ENCODE data around the gene P2RY11. TPM values are rescaled to one million over a fixed set of nuclear protein-coding genes. Genes with fewer than 3 reads are reported as not detected.

Gene P2RY11
- total RNA-seq, 1 donor from 2014 or later, result 3.9 TPM

- no peak for DNase-seq
These were observed 30.0 kb downstream of the P2RY11 start for GRCh38 chr19:10141479-10141878.

DNA sequence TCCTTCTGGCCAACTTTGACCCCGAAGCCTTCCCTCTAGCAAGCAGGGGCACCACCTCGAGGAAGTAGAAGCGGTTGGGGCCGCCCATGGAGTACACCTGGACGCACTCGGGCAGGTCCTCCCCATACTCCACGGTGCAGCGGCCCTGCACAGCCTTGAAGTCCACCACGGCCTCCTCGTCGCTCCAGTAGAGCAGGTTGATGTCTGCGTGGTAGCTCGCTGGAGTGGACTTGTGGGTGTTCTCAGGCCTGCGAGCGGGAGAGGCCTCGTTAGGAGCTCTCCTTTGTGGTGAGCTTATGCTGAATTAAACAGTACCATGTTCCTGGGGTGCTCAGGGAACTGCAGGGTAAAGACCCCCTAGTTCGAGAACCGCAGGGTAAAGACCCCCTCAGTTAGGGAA lies 30.5 kb downstream of the P2RY11 start:
- DNase-seq, result no peak

GRCh38 chr19:10142701-10143375 lies 31.3 kb downstream of the P2RY11 start:
- no peak for DNase-seq

DNA sequence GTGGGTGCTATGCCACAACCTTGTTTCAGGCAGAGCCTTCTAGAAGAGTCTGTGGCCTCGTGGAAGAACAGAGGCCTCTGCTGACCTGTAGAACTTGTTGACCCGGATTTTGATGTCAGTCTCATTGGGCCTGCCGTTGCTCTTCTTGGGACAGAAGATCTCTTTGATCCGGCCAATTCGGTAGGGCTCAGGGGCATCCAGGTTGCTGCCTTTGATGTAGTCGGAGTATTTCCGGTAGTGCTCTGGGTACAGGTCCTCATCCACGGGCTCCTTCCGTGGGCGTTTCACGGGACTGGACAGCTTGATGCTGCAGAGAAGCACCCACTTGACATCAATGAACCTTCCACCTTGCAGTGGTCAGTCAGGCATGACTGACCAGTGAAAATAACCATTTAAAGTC lies 32.2 kb downstream of the P2RY11 start:
- no peak for DNase-seq

DNA sequence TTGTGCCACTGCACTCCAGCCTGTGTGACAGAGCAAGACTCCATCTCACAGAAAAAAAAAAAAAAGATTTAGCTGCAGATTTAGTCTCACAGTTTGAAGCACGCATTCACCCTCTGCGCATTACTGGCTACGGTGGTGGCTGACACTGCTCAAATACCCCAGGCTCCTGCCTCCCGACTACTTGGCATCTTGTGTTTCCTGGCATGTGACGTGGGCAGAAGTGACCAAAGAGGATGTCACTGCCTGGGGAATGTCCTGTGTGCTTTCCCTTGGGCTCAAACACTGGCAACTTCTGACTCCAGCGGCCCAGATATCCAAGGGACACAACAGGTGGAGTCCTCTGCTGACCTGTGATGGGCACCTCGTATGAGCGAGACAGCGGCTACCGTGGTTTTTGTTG lies 32.9 kb downstream of the P2RY11 start:
- no peak for DNase-seq

DNA sequence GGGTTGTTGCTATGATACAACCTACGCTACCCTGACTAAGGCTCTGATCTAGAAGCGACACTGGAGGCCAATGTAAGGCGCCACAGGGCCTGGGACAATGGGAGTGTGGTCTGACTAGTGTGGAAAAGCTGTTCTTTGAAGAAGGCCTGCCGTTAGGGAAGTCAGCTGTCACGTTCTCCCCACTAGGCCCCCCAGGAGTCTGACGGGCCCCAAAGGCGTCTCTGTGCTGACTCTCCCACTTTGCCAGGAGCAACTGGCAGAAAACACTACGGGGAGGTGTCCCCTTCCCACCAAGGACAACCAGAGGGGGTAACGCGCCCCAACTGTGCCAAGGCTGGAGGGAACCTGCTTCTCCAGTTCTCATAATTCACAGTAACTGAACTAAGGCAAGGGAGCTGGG lies 33.5 kb downstream of the P2RY11 start:
- DNase-seq, result no peak

GRCh38 chr19:10146142-10146541 lies 34.6 kb downstream of the P2RY11 start:
- DNase-seq, result no peak

GRCh38 chr19:10149427-10149826 lies 37.9 kb downstream of the P2RY11 start:
- no peak for DNase-seq

- no peak for DNase-seq
These were observed 40.0 kb downstream of the P2RY11 start for GRCh38 chr19:10151521-10151920.

DNA sequence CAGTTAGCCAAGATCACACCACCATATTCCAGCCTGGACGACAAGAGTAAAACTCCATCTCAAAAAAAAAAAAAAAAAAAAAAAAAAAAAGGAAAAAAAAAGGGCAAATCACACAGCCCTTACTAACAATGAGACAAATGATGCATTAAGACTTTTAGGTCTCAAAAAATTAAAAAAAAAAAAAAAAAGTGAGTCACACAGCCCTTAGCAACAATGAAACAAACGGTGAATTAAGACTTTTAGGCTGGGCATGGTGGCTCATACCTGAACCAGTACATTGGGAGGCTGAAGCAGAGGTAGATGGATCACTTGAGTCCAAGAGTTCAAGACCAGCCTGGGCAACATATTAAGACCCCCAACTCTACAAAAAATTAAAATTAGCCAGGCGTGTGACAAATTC lies 40.6 kb downstream of the P2RY11 start:
- no peak for DNase-seq

- DNase-seq, result no peak
These were observed 44.3 kb downstream of the P2RY11 start for GRCh38 chr19:10155839-10156238.

- no peak for DNase-seq
These were observed 46.6 kb downstream of the P2RY11 start for GRCh38 chr19:10158071-10158470.

GRCh38 chr19:10158485-10158884 lies 47.0 kb downstream of the P2RY11 start:
- no peak for DNase-seq

DNA sequence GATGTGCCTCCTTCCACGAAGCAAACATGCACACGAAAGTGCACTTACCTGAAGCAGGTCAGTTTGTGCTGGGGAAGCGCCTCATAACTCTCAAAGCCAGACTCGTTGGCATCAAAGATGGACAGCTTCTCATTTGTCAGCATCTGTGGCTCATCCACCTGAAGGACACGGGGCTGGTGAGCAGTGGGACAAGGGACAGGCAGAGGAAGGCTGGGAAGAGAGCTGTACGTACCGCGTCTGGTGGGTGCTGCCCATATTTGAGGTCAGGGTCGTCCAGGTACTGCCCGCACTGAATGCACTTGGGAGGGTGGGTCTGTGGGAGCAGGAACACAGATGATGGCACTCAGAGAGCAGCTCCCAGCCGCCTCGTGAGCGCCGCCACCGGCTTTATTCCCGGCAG lies 48.1 kb downstream of the P2RY11 start:
- DNase-seq, result no peak

- DNase-seq, result no peak
These were observed 52.0 kb downstream of the P2RY11 start for GRCh38 chr19:10163536-10163935.

Small RNAs within 50 kb of the gene (small RNA-seq; reads per million reads assigned to genes)
- gene SNORD105 (35.3 reads per million, percentile 95 among the genes with 10 or more reads in this experiment), gene SNORD105B (5,435 reads per million, percentile 100 among the genes with 10 or more reads in this experiment)

Other genes with a start within 250 kb of the P2RY11 start
- gene OLFM2, start 175.2 kb upstream of the P2RY11 start, total RNA-seq, result 121 TPM
- gene COL5A3, start 101.2 kb upstream of the P2RY11 start, total RNA-seq, result 1.2 TPM
- not detected for gene RDH8, start 98.2 kb upstream of the P2RY11 start, total RNA-seq
- 5.0 TPM for gene SHFL, start 25.4 kb upstream of the P2RY11 start, total RNA-seq
- 0.47 TPM for gene ANGPTL6, start 9.0 kb upstream of the P2RY11 start, total RNA-seq
- 18.1 TPM for gene PPAN, start 5.3 kb upstream of the P2RY11 start, total RNA-seq
- gene EIF3G, start 8.2 kb downstream of the P2RY11 start, total RNA-seq, result 96.1 TPM
- gene DNMT1, start 83.3 kb downstream of the P2RY11 start, total RNA-seq, result 21.4 TPM
- 4.7 TPM for gene S1PR2, start 119.6 kb downstream of the P2RY11 start, total RNA-seq
- 8.9 TPM for gene MRPL4, start 140.5 kb downstream of the P2RY11 start, total RNA-seq
- gene ICAM1, start 159.4 kb downstream of the P2RY11 start, total RNA-seq, result 1.6 TPM
- gene ICAM4, start 175.3 kb downstream of the P2RY11 start, total RNA-seq, result 0.16 TPM
- 3.3 TPM for gene ICAM5, start 178.3 kb downstream of the P2RY11 start, total RNA-seq
- gene ZGLP1, start 198.1 kb downstream of the P2RY11 start, total RNA-seq, result 1.6 TPM
- gene FDX2, start 204.3 kb downstream of the P2RY11 start, total RNA-seq, result 14.7 TPM
- gene RAVER1, start 221.8 kb downstream of the P2RY11 start, total RNA-seq, result 3.0 TPM
- gene ICAM3, start 227.9 kb downstream of the P2RY11 start, total RNA-seq, result 0.94 TPM